Measurements from ENCODE around the gene UGT1A8. TPM values are rescaled to one million over a fixed set of nuclear protein-coding genes. Genes with fewer than 3 reads are reported as not detected.
"Not testable (repeated sequence)": the region's sequence is repeated elsewhere in the genome, so short reads cannot be mapped to it uniquely, and the experiment has no call there.

Gene UGT1A8
- total and polyA plus RNA-seq, 11 donors, result not detected

- intact Hi-C loops (cut with DNase I), result no loop called here
- Histone ChIP-seq H3K4me1 (no peaks in the 10 kb centered on the region), H3K4me3 (no peak overlapping the region), H3K27me3 (peaks cover 0 to 6% (median 0%) of the 10 kb centered on the region in 9 donors), H3K9me3 (no peaks in the 10 kb centered on the region), H3K36me3 (no peaks in the 10 kb centered on the region), H3K27ac (no peak overlapping the region)
- no peak for DNase-seq
- no peak for TF ChIP-seq POLR2A (IDR thresholded peaks at IDR 0.05)
- TF ChIP-seq, protein P1, sequence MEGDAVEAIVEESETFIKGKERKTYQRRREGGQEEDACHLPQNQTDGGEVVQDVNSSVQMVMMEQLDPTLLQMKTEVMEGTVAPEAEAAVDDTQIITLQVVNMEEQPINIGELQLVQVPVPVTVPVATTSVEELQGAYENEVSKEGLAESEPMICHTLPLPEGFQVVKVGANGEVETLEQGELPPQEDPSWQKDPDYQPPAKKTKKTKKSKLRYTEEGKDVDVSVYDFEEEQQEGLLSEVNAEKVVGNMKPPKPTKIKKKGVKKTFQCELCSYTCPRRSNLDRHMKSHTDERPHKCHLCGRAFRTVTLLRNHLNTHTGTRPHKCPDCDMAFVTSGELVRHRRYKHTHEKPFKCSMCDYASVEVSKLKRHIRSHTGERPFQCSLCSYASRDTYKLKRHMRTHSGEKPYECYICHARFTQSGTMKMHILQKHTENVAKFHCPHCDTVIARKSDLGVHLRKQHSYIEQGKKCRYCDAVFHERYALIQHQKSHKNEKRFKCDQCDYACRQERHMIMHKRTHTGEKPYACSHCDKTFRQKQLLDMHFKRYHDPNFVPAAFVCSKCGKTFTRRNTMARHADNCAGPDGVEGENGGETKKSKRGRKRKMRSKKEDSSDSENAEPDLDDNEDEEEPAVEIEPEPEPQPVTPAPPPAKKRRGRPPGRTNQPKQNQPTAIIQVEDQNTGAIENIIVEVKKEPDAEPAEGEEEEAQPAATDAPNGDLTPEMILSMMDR (IDR thresholded peaks at IDR 0.05), result no peak
- no peak for ATAC-seq
- WGBS, 4 donors, result 75 to 77% (median 77%) methylated on average over 5 of the region's 5 CpGs
Observed at GRCh38 chr2:233745073-233745755, 127.8 kb downstream of the UGT1A8 start.

- H3K4me1 ChIP-seq; H3K27me3 ChIP-seq; ATAC-seq; H3K36me3 ChIP-seq; DNase-seq; H3K27ac ChIP-seq; intact Hi-C loops (cut with DNase I); H3K4me3 ChIP-seq; H3K9me3 ChIP-seq: not testable (repeated sequence)
- WGBS, 4 donors, result 57 to 70% (median 59%) methylated on average over 2 of the region's 2 CpGs
Observed at GRCh38 chr2:233745838-233746237, 128.4 kb downstream of the UGT1A8 start.

- ATAC-seq (no peak), DNase-seq (no peak)
- 69 to 77% (median 73%) methylated on average over 9 to 10 of the region's 10 CpGs for WGBS, 4 donors
- no peak overlapping the region for H3K4me3 ChIP-seq
- TF ChIP-seq, protein P1 (IDR thresholded peaks at IDR 0.05), result no peak
- no peak for TF ChIP-seq POLR2A (IDR thresholded peaks at IDR 0.05)
- H3K27ac ChIP-seq, result no peak overlapping the region
- no peaks in the 10 kb centered on the region for H3K36me3 ChIP-seq
- H3K27me3 ChIP-seq, result peaks cover 0 to 6% (median 0%) of the 10 kb centered on the region in 9 donors
- H3K4me1 ChIP-seq, result no peaks in the 10 kb centered on the region
- peaks cover 0 to 3% (median 0%) of the 10 kb centered on the region in 12 donors for H3K9me3 ChIP-seq
- intact Hi-C loops (cut with DNase I), result no loop called here
Observed at GRCh38 chr2:233746475-233747282, 129.2 kb downstream of the UGT1A8 start.

DNA sequence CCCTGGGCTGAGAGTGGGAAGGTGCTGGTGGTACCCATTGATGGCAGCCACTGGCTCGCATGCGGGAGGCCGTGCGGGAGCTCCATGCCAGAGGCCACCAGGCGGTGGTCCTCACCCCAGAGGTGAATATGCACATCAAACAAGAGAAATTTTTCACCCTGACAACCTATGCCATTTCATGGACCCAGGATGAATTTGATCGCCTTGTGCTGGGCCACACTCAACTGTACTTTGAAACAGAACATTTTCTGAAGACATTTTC lies 129.8 kb downstream of the UGT1A8 start:
- no peak for DNase-seq
- ATAC-seq, result no peak
- Histone ChIP-seq H3K27me3 (peaks cover 0 to 3% (median 0%) of the 10 kb centered on the region in 9 donors), H3K36me3 (no peaks in the 10 kb centered on the region), H3K9me3 (peaks cover 0 to 3% (median 0%) of the 10 kb centered on the region in 12 donors), H3K27ac (no peak overlapping the region), H3K4me1 (no peaks in the 10 kb centered on the region), H3K4me3 (no peak overlapping the region)
- intact Hi-C loops (cut with DNase I), result no loop called here
- TF ChIP-seq, protein P1 (IDR thresholded peaks at IDR 0.05), result no peak
- no peak for TF ChIP-seq POLR2A (IDR thresholded peaks at IDR 0.05)
- WGBS, 4 donors, result 83 to 95% (median 87%) methylated on average over 6 of the region's 6 CpGs

- H3K4me3 ChIP-seq; H3K27me3 ChIP-seq; ATAC-seq; H3K9me3 ChIP-seq; DNase-seq; H3K36me3 ChIP-seq; H3K4me1 ChIP-seq; H3K27ac ChIP-seq; intact Hi-C loops (cut with DNase I): not testable (repeated sequence)
- WGBS, 4 donors, result 60 to 69% (median 61%) methylated on average over 1 to 2 of the region's 2 CpGs
Observed at GRCh38 chr2:233750689-233751088, 133.3 kb downstream of the UGT1A8 start.

- H3K9me3 ChIP-seq; H3K27me3 ChIP-seq; DNase-seq; H3K36me3 ChIP-seq; H3K27ac ChIP-seq; intact Hi-C loops (cut with DNase I); ATAC-seq; H3K4me1 ChIP-seq; H3K4me3 ChIP-seq: not testable (repeated sequence)
- WGBS, 4 donors, result 59 to 75% (median 70%) methylated on average over 2 of the region's 2 CpGs
Observed at GRCh38 chr2:233751212-233752009, 134.0 kb downstream of the UGT1A8 start.

All from heart left ventricle (tissue), 16 donors.